ENCODE data around the gene CXCL14.

GRCh38 chr5:135546101-135546500 is 32.7 kb downstream of the CXCL14 start:
- TF ChIP-seq CTCF (IDR thresholded peaks at IDR 0.05) (no peak), POLR2A (IDR thresholded peaks at IDR 0.05) (no peak), EP300 (IDR thresholded peaks at IDR 0.05) (no peak), POLR2AphosphoS5 (IDR thresholded peaks at IDR 0.05) (no peak)
